ENCODE measurements around the gene ALAD.
"Not testable (repeated sequence)": the region's sequence is repeated elsewhere in the genome, so short reads cannot be mapped to it uniquely, and the experiment has no call there.

ALAD gene

DNA sequence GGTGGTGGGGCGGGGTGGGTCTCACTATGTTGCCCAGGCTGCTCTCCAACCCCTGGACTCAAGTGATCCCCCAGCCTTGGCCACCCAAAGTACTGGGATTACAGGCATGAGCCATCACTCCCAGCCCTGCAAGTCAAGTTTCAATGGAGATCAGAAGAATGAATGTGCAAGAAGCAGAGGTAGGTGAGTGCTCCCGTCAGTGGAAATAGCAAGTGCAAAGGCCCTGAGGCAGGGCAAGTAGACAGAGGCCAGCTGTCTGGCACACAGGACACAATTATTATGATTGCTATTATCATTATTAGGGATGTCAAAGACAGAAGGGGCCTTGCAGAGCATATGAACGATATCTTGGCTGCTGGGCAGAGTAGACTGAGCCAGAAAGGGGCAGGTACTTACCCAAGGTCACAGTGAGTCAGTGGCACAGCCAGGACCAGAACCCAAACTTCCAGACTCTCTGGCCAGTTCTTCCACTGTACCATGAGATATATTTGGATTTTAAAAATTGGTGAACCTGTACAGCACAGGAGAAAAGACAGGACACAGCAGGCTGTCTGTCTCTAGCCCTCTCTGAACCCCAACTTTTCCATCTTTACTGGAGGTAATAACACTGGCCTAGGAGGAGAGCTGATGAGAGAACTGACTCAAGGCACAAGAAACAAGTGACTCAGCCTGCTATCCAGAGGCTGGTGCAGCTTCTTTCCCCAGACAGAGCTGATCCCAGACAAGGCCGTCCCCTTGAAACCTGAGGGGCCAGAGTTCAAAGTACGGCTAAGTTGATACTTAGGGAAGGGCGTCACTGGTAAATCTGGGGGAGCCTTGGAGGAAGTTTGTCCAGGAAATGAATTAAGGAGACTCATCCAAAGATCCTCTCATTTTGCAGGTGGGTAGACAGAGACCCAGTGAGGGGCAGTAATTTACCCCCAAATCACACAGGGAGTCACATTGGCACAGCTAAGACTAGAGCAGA is 25.7 kb downstream of the ALAD start:
- no peak for DNase-seq
- Histone ChIP-seq H3K4me3 (ENCODE audit: insufficient read depth, low read depth, low read length, poor library complexity, severe bottlenecking) (no peak overlapping the region), H3K9me3 (ENCODE audit: control insufficient read depth, low read length) (no peaks in the 10 kb centered on the region), H3K27me3 (replicated peaks; ENCODE audit: control insufficient read depth, insufficient read depth, low read length, poor library complexity, severe bottlenecking) (no peaks in the 10 kb centered on the region), H3K27ac (ENCODE audit: insufficient read depth, low read length, poor library complexity, severe bottlenecking) (no peak overlapping the region), H3K36me3 (ENCODE audit: control insufficient read depth, insufficient read depth, low read length) (peaks cover 17% of the 10 kb centered on the region), H3K4me1 (ENCODE audit: control insufficient read depth, insufficient read depth, low read length, poor library complexity, severe bottlenecking) (peaks cover 3% of the 10 kb centered on the region)

DNA sequence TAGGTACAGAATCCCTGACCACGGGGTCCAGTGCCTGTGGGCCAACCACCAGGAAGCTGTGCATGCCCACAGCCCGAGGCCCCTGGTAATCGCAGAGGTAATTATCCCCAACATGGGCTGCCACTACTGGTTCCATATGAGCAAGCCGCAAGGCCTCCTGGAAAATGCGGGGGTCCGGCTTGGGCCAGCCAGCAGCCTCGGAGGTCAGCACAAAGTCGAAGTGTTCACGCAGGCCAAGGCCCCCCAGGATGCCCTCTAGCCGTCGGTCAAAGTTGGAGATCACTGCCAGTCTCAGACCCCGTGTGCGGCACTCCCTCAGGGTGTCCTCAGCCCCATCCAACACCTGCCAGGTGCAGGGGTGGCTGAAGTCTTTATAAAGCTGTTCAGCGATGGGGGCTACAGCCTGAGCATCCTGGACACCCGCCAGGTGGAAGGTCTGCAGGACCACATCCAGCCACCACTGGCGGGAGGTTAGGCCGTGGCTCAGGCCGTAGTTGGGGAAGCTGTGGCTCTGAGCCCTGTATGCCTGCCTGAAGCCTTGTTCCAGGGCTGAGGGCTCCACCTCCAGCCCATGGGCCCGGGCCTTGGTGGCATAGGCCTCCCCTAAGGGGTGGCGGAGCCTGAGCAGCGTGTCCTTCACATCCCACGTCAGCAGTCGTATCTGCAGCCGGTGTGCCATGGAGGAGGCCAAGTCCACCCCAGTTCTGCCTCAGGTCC is 27.2 kb downstream of the ALAD start:
- Histone ChIP-seq H3K4me3 (ENCODE audit: insufficient read depth, low read depth, low read length, poor library complexity, severe bottlenecking) (no peak overlapping the region), H3K27me3 (replicated peaks; ENCODE audit: control insufficient read depth, insufficient read depth, low read length, poor library complexity, severe bottlenecking) (no peaks in the 10 kb centered on the region), H3K27ac (ENCODE audit: insufficient read depth, low read length, poor library complexity, severe bottlenecking) (no peak overlapping the region), H3K9me3 (ENCODE audit: control insufficient read depth, low read length) (no peaks in the 10 kb centered on the region), H3K4me1 (ENCODE audit: control insufficient read depth, insufficient read depth, low read length, poor library complexity, severe bottlenecking) (peaks cover 3% of the 10 kb centered on the region), H3K36me3 (ENCODE audit: control insufficient read depth, insufficient read depth, low read length) (peaks cover 17% of the 10 kb centered on the region)
- no peak for DNase-seq

DNA sequence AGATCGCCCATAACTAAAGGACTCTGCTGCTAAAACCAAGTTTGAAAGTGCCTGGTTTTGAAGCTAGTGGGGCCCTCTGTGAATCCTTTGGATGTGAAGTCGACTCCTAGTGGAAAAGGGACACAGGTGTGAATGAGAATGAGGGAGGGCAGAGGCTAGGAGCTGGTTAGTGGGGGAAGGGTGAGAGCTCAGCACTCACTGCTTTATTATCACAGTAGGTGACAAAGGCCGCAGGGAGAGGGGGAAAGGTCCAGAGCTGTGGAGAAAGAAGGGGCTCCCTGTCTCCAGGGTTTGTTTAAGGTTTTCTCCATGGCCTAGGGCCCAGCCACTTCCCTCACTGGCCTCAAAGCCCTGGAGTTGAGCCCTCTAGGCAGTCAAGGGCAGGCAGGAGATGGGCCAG is 27.8 kb downstream of the ALAD start:
- no peaks in the 10 kb centered on the region for H3K9me3 ChIP-seq (ENCODE audit: control insufficient read depth, low read length)
- H3K27ac ChIP-seq (ENCODE audit: insufficient read depth, low read length, poor library complexity, severe bottlenecking) = no peak overlapping the region
- peaks cover 3% of the 10 kb centered on the region for H3K4me1 ChIP-seq (ENCODE audit: control insufficient read depth, insufficient read depth, low read length, poor library complexity, severe bottlenecking)
- H3K36me3 ChIP-seq (ENCODE audit: control insufficient read depth, insufficient read depth, low read length) = peaks cover 17% of the 10 kb centered on the region
- no peaks in the 10 kb centered on the region for H3K27me3 ChIP-seq (replicated peaks; ENCODE audit: control insufficient read depth, insufficient read depth, low read length, poor library complexity, severe bottlenecking)
- DNase-seq = no peak
- H3K4me3 ChIP-seq (ENCODE audit: insufficient read depth, low read depth, low read length, poor library complexity, severe bottlenecking) = no peak overlapping the region

DNA sequence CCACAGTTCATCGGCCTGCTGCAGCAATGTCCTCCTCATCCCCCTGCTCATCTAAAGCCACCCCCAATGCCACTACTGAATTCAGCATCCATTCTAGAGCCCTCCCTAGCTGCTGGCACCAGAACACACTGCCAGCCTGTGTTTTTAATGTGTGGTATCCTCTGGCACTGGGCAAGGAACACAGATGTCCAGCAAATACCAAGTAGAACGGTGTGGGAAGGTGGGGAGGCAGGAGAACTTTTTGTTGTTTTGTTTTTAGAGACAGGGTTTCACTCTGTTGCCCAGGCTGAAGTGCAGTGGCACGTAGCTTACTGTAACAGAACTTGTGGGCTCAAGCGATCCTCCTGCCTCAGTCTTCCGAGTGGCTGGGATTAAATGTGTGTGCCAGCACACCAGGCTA is 29.0 kb downstream of the ALAD start:
- DNase-seq = no peak
- Histone ChIP-seq H3K36me3 (ENCODE audit: control insufficient read depth, insufficient read depth, low read length) (peaks cover 17% of the 10 kb centered on the region), H3K4me1 (ENCODE audit: control insufficient read depth, insufficient read depth, low read length, poor library complexity, severe bottlenecking) (peaks cover 3% of the 10 kb centered on the region), H3K9me3 (ENCODE audit: control insufficient read depth, low read length) (no peaks in the 10 kb centered on the region), H3K4me3 (ENCODE audit: insufficient read depth, low read depth, low read length, poor library complexity, severe bottlenecking) (no peak overlapping the region), H3K27ac (ENCODE audit: insufficient read depth, low read length, poor library complexity, severe bottlenecking) (no peak overlapping the region), H3K27me3 (replicated peaks; ENCODE audit: control insufficient read depth, insufficient read depth, low read length, poor library complexity, severe bottlenecking) (no peaks in the 10 kb centered on the region)

DNA sequence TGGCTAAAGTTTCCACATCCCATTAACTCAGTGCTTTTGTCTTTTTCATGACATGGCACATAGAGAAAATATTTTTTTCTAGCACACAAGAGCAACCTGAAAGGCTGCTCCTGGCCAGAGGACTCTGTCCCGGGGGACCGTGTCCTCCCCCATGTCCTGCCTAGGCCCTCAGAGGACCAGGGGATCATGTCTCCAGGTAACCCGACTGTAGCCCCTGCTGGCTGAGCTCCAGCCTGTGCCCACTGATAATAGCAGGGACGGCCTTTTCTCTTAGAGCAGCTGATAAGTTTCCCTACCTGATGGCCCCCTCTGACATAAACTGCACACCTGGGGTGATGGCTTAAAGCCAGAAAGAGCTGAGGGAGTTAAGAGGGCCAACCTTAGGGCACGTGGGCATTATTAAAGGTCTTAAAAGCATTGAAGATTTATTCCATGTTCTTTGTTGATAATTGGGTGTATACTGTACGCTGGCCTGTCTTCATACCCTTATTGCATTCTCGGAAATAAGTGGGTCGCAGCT is 30.2 kb downstream of the ALAD start:
- H3K4me1 ChIP-seq (ENCODE audit: control insufficient read depth, insufficient read depth, low read length, poor library complexity, severe bottlenecking) = peaks cover 3% of the 10 kb centered on the region
- no peak overlapping the region for H3K27ac ChIP-seq (ENCODE audit: insufficient read depth, low read length, poor library complexity, severe bottlenecking)
- H3K4me3 ChIP-seq (ENCODE audit: insufficient read depth, low read depth, low read length, poor library complexity, severe bottlenecking) = no peak overlapping the region
- peaks cover 17% of the 10 kb centered on the region for H3K36me3 ChIP-seq (ENCODE audit: control insufficient read depth, insufficient read depth, low read length)
- no peaks in the 10 kb centered on the region for H3K27me3 ChIP-seq (replicated peaks; ENCODE audit: control insufficient read depth, insufficient read depth, low read length, poor library complexity, severe bottlenecking)
- no peak for DNase-seq
- no peaks in the 10 kb centered on the region for H3K9me3 ChIP-seq (ENCODE audit: control insufficient read depth, low read length)

DNA sequence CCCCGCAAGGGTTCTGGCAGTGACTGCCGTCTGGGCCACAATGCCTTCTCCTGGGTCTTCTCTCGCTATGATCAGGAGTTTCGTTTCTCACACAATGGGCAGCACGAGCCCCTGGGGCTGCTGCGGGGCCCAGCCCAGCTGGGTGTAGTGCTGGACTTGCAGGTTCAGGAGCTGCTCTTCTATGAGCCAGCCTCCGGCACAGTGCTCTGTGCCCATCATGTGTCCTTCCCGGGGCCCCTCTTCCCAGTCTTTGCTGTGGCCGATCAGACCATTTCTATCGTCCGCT is 31.3 kb downstream of the ALAD start:
- no peaks in the 10 kb centered on the region for H3K9me3 ChIP-seq (ENCODE audit: control insufficient read depth, low read length)
- no peak overlapping the region for H3K4me3 ChIP-seq (ENCODE audit: insufficient read depth, low read depth, low read length, poor library complexity, severe bottlenecking)
- no peaks in the 10 kb centered on the region for H3K4me1 ChIP-seq (ENCODE audit: control insufficient read depth, insufficient read depth, low read length, poor library complexity, severe bottlenecking)
- H3K27me3 ChIP-seq (replicated peaks; ENCODE audit: control insufficient read depth, insufficient read depth, low read length, poor library complexity, severe bottlenecking) = no peaks in the 10 kb centered on the region
- H3K36me3 ChIP-seq (ENCODE audit: control insufficient read depth, insufficient read depth, low read length) = peaks cover 17% of the 10 kb centered on the region
- H3K27ac ChIP-seq (ENCODE audit: insufficient read depth, low read length, poor library complexity, severe bottlenecking) = no peak overlapping the region
- DNase-seq = no peak

DNA sequence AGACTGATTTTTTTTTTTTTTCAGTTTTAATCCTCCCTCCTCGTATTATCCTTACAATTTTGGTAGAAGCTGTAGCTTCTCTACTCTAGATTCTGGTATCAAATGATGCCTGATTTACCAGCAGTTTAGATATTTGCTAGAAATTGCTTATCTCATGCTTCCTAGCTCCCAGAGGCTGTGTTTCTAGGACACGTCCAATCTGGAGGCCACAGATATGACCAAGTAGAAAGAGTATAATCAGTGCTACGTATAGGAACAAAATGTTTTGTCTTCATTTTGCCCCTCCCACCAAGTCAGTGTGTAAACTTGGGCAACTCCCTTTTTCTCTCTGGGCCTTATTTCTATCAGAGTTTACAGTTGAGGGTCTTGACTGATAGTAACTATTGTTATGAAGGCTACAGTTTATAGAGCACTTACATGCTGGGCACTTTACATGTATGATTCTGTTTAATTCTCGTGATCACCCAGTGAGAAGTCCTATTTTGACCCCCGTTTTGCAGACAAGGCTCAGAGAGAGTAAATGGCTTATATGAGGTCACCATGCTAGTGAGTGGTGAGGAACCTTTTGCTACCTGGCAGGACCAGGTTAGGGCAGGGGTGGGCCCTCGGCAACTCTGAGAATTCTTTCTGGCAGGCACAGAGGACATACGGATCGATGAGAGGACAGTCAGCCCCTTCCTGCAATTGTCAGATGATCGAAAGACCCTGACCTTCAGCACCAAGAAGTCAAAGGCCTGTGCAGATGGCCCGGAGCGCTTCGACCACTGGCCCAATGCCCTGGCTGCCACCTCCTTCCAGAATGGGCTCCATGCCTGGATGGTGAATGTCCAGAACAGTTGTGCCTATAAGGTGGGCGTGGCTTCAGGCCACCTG is 31.9 kb downstream of the ALAD start:
- Histone ChIP-seq H3K9me3 (ENCODE audit: control insufficient read depth, low read length) (no peaks in the 10 kb centered on the region), H3K4me1 (ENCODE audit: control insufficient read depth, insufficient read depth, low read length, poor library complexity, severe bottlenecking) (no peaks in the 10 kb centered on the region), H3K36me3 (ENCODE audit: control insufficient read depth, insufficient read depth, low read length) (peaks cover 13% of the 10 kb centered on the region), H3K27me3 (replicated peaks; ENCODE audit: control insufficient read depth, insufficient read depth, low read length, poor library complexity, severe bottlenecking) (no peaks in the 10 kb centered on the region), H3K4me3 (ENCODE audit: insufficient read depth, low read depth, low read length, poor library complexity, severe bottlenecking) (no peak overlapping the region), H3K27ac (ENCODE audit: insufficient read depth, low read length, poor library complexity, severe bottlenecking) (no peak overlapping the region)
- no peak for DNase-seq

DNA sequence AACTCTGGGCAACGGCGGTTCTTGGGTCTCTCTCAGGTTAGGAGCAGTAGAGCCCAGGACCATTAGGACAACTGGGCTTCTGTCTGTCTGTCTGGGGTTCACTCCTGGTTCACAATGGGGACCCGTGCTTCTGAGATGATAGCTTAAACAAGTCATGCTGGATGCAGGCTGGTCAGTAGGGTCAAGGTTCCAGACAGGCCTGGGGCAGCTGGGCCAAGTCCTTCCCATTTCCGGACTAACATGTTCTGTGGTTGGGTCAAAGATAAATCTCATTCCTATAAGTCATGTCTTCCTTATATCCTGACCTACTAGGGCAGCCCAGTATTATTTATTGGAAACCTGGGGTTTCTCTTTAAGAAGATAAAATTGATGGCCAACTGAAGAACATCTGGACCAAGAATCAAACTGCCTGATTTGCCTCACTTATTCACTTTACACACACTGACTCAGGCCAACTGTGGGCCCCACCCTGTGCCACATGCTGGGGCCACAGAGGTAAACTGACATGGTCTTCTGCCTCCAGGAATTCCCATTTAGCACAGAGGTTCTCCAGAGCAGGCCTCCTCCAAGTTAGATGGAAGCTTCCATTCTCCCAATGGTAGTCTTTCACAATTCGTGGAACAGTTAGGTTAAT is 32.6 kb downstream of the ALAD start:
- no peak for DNase-seq

DNA sequence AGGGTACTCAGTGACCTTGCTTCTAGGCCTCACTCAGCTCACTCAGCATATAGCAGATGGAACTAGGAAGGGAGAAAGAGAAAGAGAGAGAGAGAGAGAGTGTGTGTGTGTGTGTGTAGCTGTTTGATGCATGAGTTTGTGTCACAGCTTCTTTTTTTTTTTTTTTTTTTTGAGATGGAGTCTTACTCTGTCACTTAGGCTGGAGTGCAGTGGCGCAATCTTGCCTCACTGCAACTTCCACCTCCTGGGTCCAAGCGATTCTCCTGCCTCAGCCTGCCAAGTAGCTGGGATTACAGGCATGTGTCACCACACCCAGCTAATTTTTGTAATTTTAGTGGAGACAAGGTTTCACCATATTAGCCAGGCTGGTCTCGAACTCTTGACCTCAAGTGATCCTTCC is 35.4 kb downstream of the ALAD start:
- not testable (repeated sequence) for H3K4me1 ChIP-seq (ENCODE audit: control insufficient read depth, insufficient read depth, low read length, poor library complexity, severe bottlenecking); H3K36me3 ChIP-seq (ENCODE audit: control insufficient read depth, insufficient read depth, low read length); H3K27ac ChIP-seq (ENCODE audit: insufficient read depth, low read length, poor library complexity, severe bottlenecking); H3K9me3 ChIP-seq (ENCODE audit: control insufficient read depth, low read length); H3K4me3 ChIP-seq (ENCODE audit: insufficient read depth, low read depth, low read length, poor library complexity, severe bottlenecking); DNase-seq; H3K27me3 ChIP-seq (replicated peaks; ENCODE audit: control insufficient read depth, insufficient read depth, low read length, poor library complexity, severe bottlenecking)

More for the DNA sequence above, 32.6 kb downstream of the ALAD start:
- Histone ChIP-seq H3K4me1 (ENCODE audit: control insufficient read depth, insufficient read depth, low read length, poor library complexity, severe bottlenecking) (no peaks in the 10 kb centered on the region), H3K27me3 (replicated peaks; ENCODE audit: control insufficient read depth, insufficient read depth, low read length, poor library complexity, severe bottlenecking) (no peaks in the 10 kb centered on the region), H3K4me3 (ENCODE audit: insufficient read depth, low read depth, low read length, poor library complexity, severe bottlenecking) (no peak overlapping the region), H3K36me3 (ENCODE audit: control insufficient read depth, insufficient read depth, low read length) (peaks cover 7% of the 10 kb centered on the region), H3K27ac (ENCODE audit: insufficient read depth, low read length, poor library complexity, severe bottlenecking) (no peak overlapping the region), H3K9me3 (ENCODE audit: control insufficient read depth, low read length) (no peaks in the 10 kb centered on the region)
